GM12878 (cell line): ENCODE measurements around the gene SLX4.

Source experiments
- CREM ChIP-seq: IDR thresholded peaks from 2 replicates; pipeline ENCODE4 v1.6.1; 2014; ENCODE audit warnings: antibody characterized with exemption, low read depth
- PBX3 ChIP-seq: IDR thresholded peaks from 2 replicates; pipeline ENCODE4 v1.6.1; 2011; ENCODE audit warnings: mild to moderate bottlenecking, low read depth, low read length, moderate library complexity; ENCODE audit not compliant: insufficient replicate concordance
- TF ChIP-seq, protein P1 (sequence below): IDR thresholded peaks from 2 replicates; pipeline ENCODE4 v1.6.1; 2012; ENCODE audit warnings: low read depth, low read length, improper control_type of control experiment

GRCh38 chr16:3611146-3611975 is at the start of gene SLX4:
- TF ChIP-seq PBX3: no peak
- TF ChIP-seq, protein P1, sequence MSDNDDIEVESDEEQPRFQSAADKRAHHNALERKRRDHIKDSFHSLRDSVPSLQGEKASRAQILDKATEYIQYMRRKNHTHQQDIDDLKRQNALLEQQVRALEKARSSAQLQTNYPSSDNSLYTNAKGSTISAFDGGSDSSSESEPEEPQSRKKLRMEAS: peak; percentile 57; the same call in 1 of the 2 replicates
- TF ChIP-seq CREM: no peak
